Endothelial cell of umbilical vein (primary cell): ENCODE measurements around the gene AP3M1. TPM values are rescaled to one million over a fixed set of nuclear protein-coding genes. Genes with fewer than 3 reads are reported as not detected.
A peak's percentile ranks its signal among the peaks of the same experiment; 100 is the strongest.

Experiments
- BruUV-seq: library from RNA; stranded (reverse); fragments of 400-500 nt; replicated peaks from 2 replicates; lab custom pipeline; 2021; lab: Mats Ljungman, UMichigan
- CTCF ChIA-PET: fragments of 300-600, 350-600 bp; sonication (Branson Sonifier 250); formaldehyde crosslinking; loops from one replicate; lab custom pipeline; 2021; ENCODE audit warnings: antibody characterized with exemption, inconsistent platforms; lab: Charles Lee
- POLR2A ChIA-PET: fragments of 300-600, 350-600 bp; sonication (Branson Sonifier 250); formaldehyde crosslinking; loops from one replicate; lab custom pipeline; 2021; ENCODE audit warnings: antibody characterized with exemption, inconsistent platforms; lab: Charles Lee
- DNase-seq: peaks from one replicate; pipeline ENCODE4 v3.0.0-alpha.2; 2011; ENCODE audit warnings: low read depth, low spot score
- FAIRE-seq: peaks from 2 replicates; lab custom pipeline; 2011; peaks lifted over from hg19 to GRCh38; lab: Jason Lieb, UNC
- H2AFZ ChIP-seq: 2 replicates; pipeline ENCODE4 v1.6.0; 2012; ENCODE audit warnings: low read depth, low read length, control low read depth, inconsistent platforms
- H3K27ac ChIP-seq: 2 replicates; pipeline ENCODE4 v1.5.1; 2011; ENCODE audit warnings: low read depth, mild to moderate bottlenecking, control low read depth, low read length, moderate library complexity; ENCODE audit not compliant: insufficient read depth
- H3K27me3 ChIP-seq, 2 experiments: 2 replicates each; pipeline versions ENCODE4 v1.6.0 to v1.6.1; 2011; ENCODE audit warnings: low read length in 2 of 2, mixed read lengths in 1 of 2; ENCODE audit not compliant: control insufficient read depth in 2 of 2, insufficient read depth in 2 of 2
- H3K36me3 ChIP-seq, 2 experiments: 2 replicates in 1 of 2; 3 replicates in 1 of 2; pipeline ENCODE4 v1.5.1; 2011; ENCODE audit warnings: low read length in 2 of 2, mild to moderate bottlenecking in 1 of 2, moderate library complexity in 1 of 2; ENCODE audit not compliant: control insufficient read depth in 2 of 2, insufficient read depth in 2 of 2; ENCODE audit errors: extremely low read depth in 1 of 2
- H3K4me1 ChIP-seq: 3 replicates; pipeline ENCODE4 v1.5.1; 2011; ENCODE audit warnings: mild to moderate bottlenecking, low read length; ENCODE audit not compliant: control insufficient read depth, insufficient read depth; ENCODE audit errors: extremely low read depth
- H3K4me2 ChIP-seq: 2 replicates; pipeline ENCODE4 v1.6.1; 2011; ENCODE audit warnings: low read length, control low read depth, mixed read lengths; ENCODE audit not compliant: insufficient read depth
- H3K4me3 ChIP-seq, 3 experiments: fragments of 200-600 bp in 1 of 3; sonication (generic), shearing (Covaris generic) in 1 of 3; replicated peaks in 1 of 3; 2 replicates each; pipeline ENCODE4 v1.5.1; 2011 to 2016; ENCODE audit warnings: control low read depth in 3 of 3, low read length in 3 of 3, mild to moderate bottlenecking in 2 of 3, inconsistent platforms in 1 of 3, low read depth in 1 of 3, moderate library complexity in 1 of 3; ENCODE audit not compliant: insufficient read depth in 1 of 3
- H3K79me2 ChIP-seq: 2 replicates; pipeline ENCODE4 v1.6.0; 2012; ENCODE audit warnings: low read length, inconsistent platforms; ENCODE audit not compliant: control insufficient read depth, insufficient read depth
- H3K9ac ChIP-seq: replicated peaks from 2 replicates; pipeline ENCODE3; 2011; ENCODE audit warnings: low read length, control low read depth; ENCODE audit not compliant: insufficient read depth; ENCODE audit errors: extremely low read depth
- H3K9me1 ChIP-seq: replicated peaks from 3 replicates; pipeline ENCODE4 v1.6.0; 2011; ENCODE audit warnings: mild to moderate bottlenecking, low read length; ENCODE audit not compliant: control insufficient read depth, insufficient read depth; ENCODE audit errors: extremely low read depth
- H3K9me3 ChIP-seq: replicated peaks from 2 replicates; pipeline ENCODE4 v1.5.1; 2012; ENCODE audit warnings: low read length, inconsistent platforms; ENCODE audit not compliant: control insufficient read depth, insufficient read depth
- H4K20me1 ChIP-seq: replicated peaks from 2 replicates; pipeline ENCODE3; 2011; ENCODE audit warnings: mild to moderate bottlenecking, low read length; ENCODE audit not compliant: control insufficient read depth, insufficient read depth; ENCODE audit errors: extremely low read depth
- EZH2 ChIP-seq: IDR thresholded peaks from 2 replicates; pipeline ENCODE4 v1.6.1; 2012; ENCODE audit warnings: borderline replicate concordance, low read depth, mild to moderate bottlenecking, moderate library complexity, low read length, inconsistent platforms; ENCODE audit not compliant: severe bottlenecking
- FOS ChIP-seq: IDR thresholded peaks from 2 replicates; pipeline ENCODE4 v1.6.1; 2011; ENCODE audit warnings: mild to moderate bottlenecking, low read length, moderate library complexity, borderline replicate concordance; ENCODE audit not compliant: insufficient read depth
- GATA2 ChIP-seq: IDR thresholded peaks from 2 replicates; pipeline ENCODE4 v1.7.0; 2011; ENCODE audit warnings: low read depth, mild to moderate bottlenecking, moderate library complexity, mixed read lengths, low read length; ENCODE audit not compliant: insufficient read length, insufficient read depth
- JUN ChIP-seq: IDR thresholded peaks from 2 replicates; pipeline ENCODE4 v1.6.1; 2011; ENCODE audit warnings: borderline replicate concordance, low read depth; ENCODE audit not compliant: insufficient read length, insufficient read depth
- MYC ChIP-seq: IDR thresholded peaks from one replicate; pipeline ENCODE4 v1.6.1; 2011; ENCODE audit warnings: mild to moderate bottlenecking, low read depth, low read length
- POLR2A ChIP-seq: IDR thresholded peaks from 2 replicates; pipeline ENCODE4 v1.6.1; 2012; ENCODE audit warnings: low read depth, mild to moderate bottlenecking, control low read depth, low read length
- POLR2AphosphoS5 ChIP-seq: IDR thresholded peaks from 2 replicates; pipeline ENCODE4 v1.6.1; 2012; ENCODE audit warnings: low read depth, mild to moderate bottlenecking, control low read depth, low read length, moderate library complexity; ENCODE audit not compliant: insufficient read depth
- dilution Hi-C: fragments of 300-500 bp; cut with MboI; formaldehyde crosslinking; loops from one replicate; pipeline ENCODE4 v1.15.0; 2019; ENCODE audit warnings: low sequenced_read_pairs; ENCODE audit not compliant: extremely low pct_ligation_motif_present
- intact Hi-C: fragments of 100-400 bp; cut with micrococcal nuclease; formaldehyde crosslinking; loops from one replicate; pipeline ENCODE4 v1.10.0; 2022
- polyA plus RNA-seq, 4 experiments: library from polyadenylated mRNA; depleted of rRNA in 3 of 4; stranded (reverse) in 3 of 4; unstranded in 1 of 4; fragments of >200 nt; gene quantifications; 2 replicates each; pipeline versions ENCODE4 v1.2.1 to v1.2.3, GENCODE V29; 2011 to 2012; ENCODE audit warnings: missing spikeins in 1 of 4
- total RNA-seq: library from RNA; stranded (reverse); gene quantifications from 2 replicates; pipeline ENCODE4 v1.2.3, GENCODE V29; 2021
- TF ChIP-seq, protein P1 (sequence below): IDR thresholded peaks from 2 replicates; pipeline ENCODE4 v1.6.1; 2011; ENCODE audit not compliant: insufficient read depth, insufficient read length
- TF ChIP-seq, protein P2 (sequence below), 2 donors: IDR thresholded peaks; 1 replicate in 1 of 2; 2 replicates in 1 of 2; pipeline ENCODE4 v1.5.1; 2011; ENCODE audit warnings: low read length in 2 of 2, mild to moderate bottlenecking in 2 of 2, moderate library complexity in 2 of 2, control low read depth in 1 of 2, inconsistent platforms in 1 of 2, low read depth in 1 of 2; ENCODE audit not compliant: insufficient read depth in 1 of 2; ENCODE audit errors: extremely low read depth in 1 of 2

Gene AP3M1
- total and polyA plus RNA-seq, 2 donors (not counting 3 experiments of a cell fraction or from before 2014, with no cell fraction given): 34.0 to 58.8 TPM

DNA sequence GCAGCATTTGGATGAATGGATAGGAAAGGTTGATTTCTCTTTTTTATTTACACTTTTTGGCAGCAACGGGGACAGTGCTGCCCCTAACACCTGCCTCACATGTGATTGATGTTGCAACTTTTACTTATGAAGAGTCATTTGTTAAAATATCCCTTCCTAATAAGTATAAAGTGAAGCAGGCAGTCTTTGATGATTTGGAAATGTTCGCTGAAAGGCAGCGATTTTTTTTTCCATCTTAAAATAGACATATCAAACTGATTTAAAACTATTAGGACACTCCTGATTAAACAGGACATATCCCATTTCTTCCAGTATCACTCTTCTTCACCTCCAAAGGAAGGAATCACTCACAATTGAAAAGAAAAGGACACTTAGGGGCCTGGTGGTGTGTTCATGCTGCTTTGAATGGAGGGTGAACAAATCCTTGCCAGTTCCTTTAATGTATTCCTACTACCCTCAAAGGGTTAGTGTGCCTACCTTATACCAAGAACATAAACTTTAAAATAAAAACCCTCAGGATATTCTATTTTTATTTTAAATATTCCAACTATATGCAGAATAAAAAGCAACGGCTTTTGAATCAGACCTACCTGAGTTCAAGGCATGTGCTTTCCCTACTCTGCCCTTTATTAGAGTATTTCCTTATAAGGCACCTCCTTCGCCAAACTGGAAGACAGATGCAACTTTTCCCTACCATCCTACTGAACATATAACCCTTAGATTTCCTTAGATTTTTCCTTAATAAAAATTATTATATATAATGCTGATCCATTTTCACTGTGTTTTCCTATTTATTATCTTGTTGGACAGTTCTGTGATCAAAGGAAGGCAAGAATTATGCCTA, 1.5 kb upstream of the AP3M1 start:
- no peaks in the 10 kb centered on the region for H4K20me1 ChIP-seq
- peaks cover 0 to 4% of the 10 kb centered on the region in 2 experiments for H3K36me3 ChIP-seq
- FAIRE-seq: no peak
- H3K4me2 ChIP-seq: peak overlapping the region; percentile 81
- no peaks in the 10 kb centered on the region for H3K9me1 ChIP-seq
- H3K4me1 ChIP-seq: peaks cover 12% of the 10 kb centered on the region
- no peaks in the 10 kb centered on the region for H3K27me3 ChIP-seq
- H3K4me3 ChIP-seq: peak overlapping the region; percentile 82 to 96 (median 87)
- intact Hi-C loops (loop anchor here (1.0 to 10.0 kb wide), 5 partner anchors 24 to 1080 kb away; partner anchors contain the start of gene SAMD8), dilution Hi-C loops (no loop called here)
- H3K9me3 ChIP-seq: no peaks in the 10 kb centered on the region
- H3K9ac ChIP-seq: peak overlapping the region; percentile 97
- H3K79me2 ChIP-seq: peaks cover 40% of the 10 kb centered on the region
- TSS peak; percentile 47 for BruUV-seq
- ChIA-PET POLR2A (interaction anchor here (1.7 kb wide), 1 partner anchor 24 kb away, joined by 8 read pairs; no protein-coding TSS in a partner anchor), CTCF (interaction anchor here (0.9 to 2.6 kb wide), 9 partner anchors 13 to 946 kb away, joined by 3 to 31 read pairs (median 5); no protein-coding TSS in a partner anchor)
- TF ChIP-seq GATA2 (no peak), POLR2AphosphoS5 (no peak), FOS (no peak), JUN (no peak), MYC (no peak), EZH2 (no peak), POLR2A (no peak)
- TF ChIP-seq, protein P1, sequence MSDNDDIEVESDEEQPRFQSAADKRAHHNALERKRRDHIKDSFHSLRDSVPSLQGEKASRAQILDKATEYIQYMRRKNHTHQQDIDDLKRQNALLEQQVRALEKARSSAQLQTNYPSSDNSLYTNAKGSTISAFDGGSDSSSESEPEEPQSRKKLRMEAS: no peak
- TF ChIP-seq, protein P2, sequence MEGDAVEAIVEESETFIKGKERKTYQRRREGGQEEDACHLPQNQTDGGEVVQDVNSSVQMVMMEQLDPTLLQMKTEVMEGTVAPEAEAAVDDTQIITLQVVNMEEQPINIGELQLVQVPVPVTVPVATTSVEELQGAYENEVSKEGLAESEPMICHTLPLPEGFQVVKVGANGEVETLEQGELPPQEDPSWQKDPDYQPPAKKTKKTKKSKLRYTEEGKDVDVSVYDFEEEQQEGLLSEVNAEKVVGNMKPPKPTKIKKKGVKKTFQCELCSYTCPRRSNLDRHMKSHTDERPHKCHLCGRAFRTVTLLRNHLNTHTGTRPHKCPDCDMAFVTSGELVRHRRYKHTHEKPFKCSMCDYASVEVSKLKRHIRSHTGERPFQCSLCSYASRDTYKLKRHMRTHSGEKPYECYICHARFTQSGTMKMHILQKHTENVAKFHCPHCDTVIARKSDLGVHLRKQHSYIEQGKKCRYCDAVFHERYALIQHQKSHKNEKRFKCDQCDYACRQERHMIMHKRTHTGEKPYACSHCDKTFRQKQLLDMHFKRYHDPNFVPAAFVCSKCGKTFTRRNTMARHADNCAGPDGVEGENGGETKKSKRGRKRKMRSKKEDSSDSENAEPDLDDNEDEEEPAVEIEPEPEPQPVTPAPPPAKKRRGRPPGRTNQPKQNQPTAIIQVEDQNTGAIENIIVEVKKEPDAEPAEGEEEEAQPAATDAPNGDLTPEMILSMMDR (IDR thresholded peaks at IDR 0.05; ENCODE audit: extremely low read depth in 1 of 2, insufficient read depth in 1 of 2, low read depth in 1 of 2, low read length in 2 of 2): no peak
- DNase-seq: no peak
- H2AFZ ChIP-seq: peak overlapping the region; percentile 93
- H3K27ac ChIP-seq: no peak overlapping the region
